ENCODE measurements around the gene LRRK1.

DNA sequence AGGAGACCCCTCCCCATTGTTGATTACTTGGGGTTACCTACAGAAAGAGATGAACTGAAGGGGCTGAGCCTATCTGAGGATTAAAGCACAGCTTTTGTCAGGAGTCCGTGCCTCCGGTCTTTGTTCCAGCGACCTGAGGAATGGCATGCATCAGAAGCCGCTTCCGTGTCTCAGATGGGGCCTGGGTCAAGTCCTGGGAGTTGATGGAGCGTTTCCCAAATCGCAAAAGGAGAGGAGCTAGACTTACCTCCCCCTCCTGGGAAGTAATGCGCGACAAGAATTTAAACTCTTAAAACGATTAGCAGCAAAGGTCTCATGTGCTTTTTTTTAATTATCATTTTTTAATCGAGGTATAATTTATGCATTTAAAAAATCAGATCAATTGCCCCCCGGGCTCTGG, 40.5 kb upstream of the LRRK1 start:
- TF ChIP-seq EZH2phosphoT487 (IDR thresholded peaks at IDR 0.05) (peak; percentile 10), CTCF (IDR thresholded peaks at IDR 0.05) (no peak), EZH2 (IDR thresholded peaks at IDR 0.05) (no peak)

Measured in neural progenitor cell (in vitro differentiated cells).